ENCODE measurements around the gene RPL7L1. TPM values are rescaled to one million over a fixed set of nuclear protein-coding genes. Genes with fewer than 3 reads are reported as not detected.

Gene RPL7L1
- total RNA-seq, 3 donors from 2014 or later (not counting 1 experiment from before 2014, with no cell fraction given), result 66.9 to 67.2 (median 66.9) TPM

DNA sequence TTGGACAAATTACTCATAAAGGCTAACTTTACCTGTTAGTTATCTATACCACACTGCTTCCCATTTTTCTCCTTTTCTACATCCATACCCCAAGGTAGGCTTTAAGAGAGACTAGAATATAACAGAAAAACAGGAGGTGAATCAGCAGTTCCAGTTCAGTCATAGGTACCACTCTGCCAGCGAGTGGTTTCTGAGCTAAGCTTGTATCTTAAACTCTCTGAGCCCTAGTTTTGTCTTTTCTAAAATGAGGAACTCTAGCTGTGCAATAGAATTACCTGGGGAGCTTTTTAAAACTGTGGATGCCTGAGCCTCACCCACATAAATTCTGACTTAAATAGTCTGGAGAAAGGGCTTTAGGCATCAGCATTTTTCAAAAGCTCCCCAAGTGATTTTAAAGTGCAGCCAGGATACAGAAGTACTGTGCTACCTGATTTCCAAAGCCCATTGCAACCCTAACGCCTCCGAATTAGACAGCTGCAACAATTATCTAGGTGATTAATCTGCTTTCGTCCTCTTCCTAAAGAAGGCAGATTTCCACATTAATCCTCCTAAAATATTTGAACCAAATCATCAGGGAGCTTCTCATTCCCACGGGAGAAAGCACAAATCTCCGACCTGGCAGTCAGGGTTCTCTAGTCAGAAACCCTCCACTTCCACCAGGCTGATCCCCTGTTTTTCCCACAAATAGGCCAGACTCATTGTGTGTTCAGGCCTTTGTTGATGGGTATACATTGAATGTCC lies 37.4 kb upstream of the RPL7L1 start:
- TF ChIP-seq, protein P1, sequence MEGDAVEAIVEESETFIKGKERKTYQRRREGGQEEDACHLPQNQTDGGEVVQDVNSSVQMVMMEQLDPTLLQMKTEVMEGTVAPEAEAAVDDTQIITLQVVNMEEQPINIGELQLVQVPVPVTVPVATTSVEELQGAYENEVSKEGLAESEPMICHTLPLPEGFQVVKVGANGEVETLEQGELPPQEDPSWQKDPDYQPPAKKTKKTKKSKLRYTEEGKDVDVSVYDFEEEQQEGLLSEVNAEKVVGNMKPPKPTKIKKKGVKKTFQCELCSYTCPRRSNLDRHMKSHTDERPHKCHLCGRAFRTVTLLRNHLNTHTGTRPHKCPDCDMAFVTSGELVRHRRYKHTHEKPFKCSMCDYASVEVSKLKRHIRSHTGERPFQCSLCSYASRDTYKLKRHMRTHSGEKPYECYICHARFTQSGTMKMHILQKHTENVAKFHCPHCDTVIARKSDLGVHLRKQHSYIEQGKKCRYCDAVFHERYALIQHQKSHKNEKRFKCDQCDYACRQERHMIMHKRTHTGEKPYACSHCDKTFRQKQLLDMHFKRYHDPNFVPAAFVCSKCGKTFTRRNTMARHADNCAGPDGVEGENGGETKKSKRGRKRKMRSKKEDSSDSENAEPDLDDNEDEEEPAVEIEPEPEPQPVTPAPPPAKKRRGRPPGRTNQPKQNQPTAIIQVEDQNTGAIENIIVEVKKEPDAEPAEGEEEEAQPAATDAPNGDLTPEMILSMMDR (IDR thresholded peaks at IDR 0.05), result no peak
- no peak for ATAC-seq
- H3K27me3 Mint-ChIP-seq (ENCODE audit: low read depth in 2 of 2), result no peaks in the 10 kb centered on the region
- H3K36me3 Mint-ChIP-seq, result no peaks in the 10 kb centered on the region
- H3K27ac Mint-ChIP-seq, result peak overlapping the region in 1 of 2 donors; percentile 5
- peaks cover 0 to 6% of the 10 kb centered on the region in 2 donors for H3K4me1 Mint-ChIP-seq
- no peak for DNase-seq
- WGBS (ENCODE audit: insufficient coverage), result 80% methylated on average over 6 of the region's 6 CpGs
- Histone ChIP-seq H3K9me3 (ENCODE audit: control insufficient read depth, insufficient read depth, low read length) (no peaks in the 10 kb centered on the region), H3K4me1 (ENCODE audit: control insufficient read depth, insufficient read depth, low read length) (no peaks in the 10 kb centered on the region), H3K27ac (ENCODE audit: low read length) (no peak overlapping the region), H3K4me3 (ENCODE audit: low read length) (no peak overlapping the region), H3K36me3 (ENCODE audit: control insufficient read depth, insufficient read depth, low read length) (peaks cover 16% of the 10 kb centered on the region), H3K27me3 (ENCODE audit: control insufficient read depth, insufficient read depth, low read length) (no peaks in the 10 kb centered on the region)
- intact Hi-C loops (cut with micrococcal nuclease), result no loop called here
- no peak overlapping the region for H3K4me3 Mint-ChIP-seq
- no peaks in the 10 kb centered on the region for H3K9me3 Mint-ChIP-seq

GRCh38 chr6:42845327-42845694 lies 34.1 kb upstream of the RPL7L1 start:
- Histone ChIP-seq H3K27ac (ENCODE audit: low read length) (no peak overlapping the region), H3K4me1 (ENCODE audit: control insufficient read depth, insufficient read depth, low read length) (no peaks in the 10 kb centered on the region), H3K27me3 (ENCODE audit: control insufficient read depth, insufficient read depth, low read length) (no peaks in the 10 kb centered on the region), H3K9me3 (ENCODE audit: control insufficient read depth, insufficient read depth, low read length) (no peaks in the 10 kb centered on the region), H3K4me3 (ENCODE audit: low read length) (no peak overlapping the region), H3K36me3 (ENCODE audit: control insufficient read depth, insufficient read depth, low read length) (peaks cover 12% of the 10 kb centered on the region)
- Mint-ChIP-seq H3K9me3 (no peaks in the 10 kb centered on the region), H3K27me3 (ENCODE audit: low read depth in 2 of 2) (no peaks in the 10 kb centered on the region), H3K36me3 (no peaks in the 10 kb centered on the region), H3K4me1 (peaks cover 0 to 6% of the 10 kb centered on the region in 2 donors), H3K4me3 (no peak overlapping the region), H3K27ac (no peak overlapping the region)
- no peak for ATAC-seq
- DNase-seq, result no peak
- intact Hi-C loops (cut with micrococcal nuclease), result no loop called here
- TF ChIP-seq, protein P1 (IDR thresholded peaks at IDR 0.05), result no peak
- over 99% methylated on average over 6 of the region's 6 CpGs for WGBS (ENCODE audit: insufficient coverage)

- TF ChIP-seq, protein P1 (IDR thresholded peaks at IDR 0.05), result no peak
- 100% methylated on average over 2 of the region's 2 CpGs for WGBS (ENCODE audit: insufficient coverage)
- H3K27me3 ChIP-seq (ENCODE audit: control insufficient read depth, insufficient read depth, low read length), result no peaks in the 10 kb centered on the region
- H3K36me3 ChIP-seq (ENCODE audit: control insufficient read depth, insufficient read depth, low read length), result peaks cover 14% of the 10 kb centered on the region
- intact Hi-C loops (cut with micrococcal nuclease), result no loop called here
- H3K27ac ChIP-seq (ENCODE audit: low read length), result no peak overlapping the region
- H3K9me3 Mint-ChIP-seq, result no peaks in the 10 kb centered on the region
- no peak overlapping the region for H3K4me3 ChIP-seq (ENCODE audit: low read length)
- H3K27ac Mint-ChIP-seq, result no peak overlapping the region
- H3K4me3 Mint-ChIP-seq, result no peak overlapping the region
- ATAC-seq, result no peak
- no peaks in the 10 kb centered on the region for H3K27me3 Mint-ChIP-seq (ENCODE audit: low read depth in 2 of 2)
- no peaks in the 10 kb centered on the region for H3K4me1 ChIP-seq (ENCODE audit: control insufficient read depth, insufficient read depth, low read length)
- H3K9me3 ChIP-seq (ENCODE audit: control insufficient read depth, insufficient read depth, low read length), result no peaks in the 10 kb centered on the region
- H3K4me1 Mint-ChIP-seq, result peaks cover 0 to 6% of the 10 kb centered on the region in 2 donors
- DNase-seq, result no peak
- H3K36me3 Mint-ChIP-seq, result no peaks in the 10 kb centered on the region
Measured at GRCh38 chr6:42846505-42846904, 32.9 kb upstream of the RPL7L1 start.

DNA sequence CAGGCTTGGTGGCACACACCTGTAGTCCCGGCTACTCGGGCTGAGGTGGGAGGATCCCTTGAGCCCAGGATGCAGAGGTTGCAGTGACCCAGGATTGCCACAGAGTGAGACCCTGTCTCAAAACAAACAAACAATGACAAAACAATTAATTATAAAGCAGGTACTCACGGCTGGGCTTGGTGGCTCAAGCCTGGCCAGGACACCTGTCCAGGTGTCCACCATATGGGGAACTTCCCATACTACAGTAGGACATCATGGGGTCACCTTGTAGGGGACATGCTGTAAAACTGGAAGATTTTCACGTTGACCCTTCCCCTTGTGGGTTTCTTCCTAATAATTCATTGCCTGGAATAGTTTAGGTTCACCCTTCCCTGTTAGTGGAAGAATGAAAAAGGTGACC lies 30.7 kb upstream of the RPL7L1 start:
- ATAC-seq, result no peak
- no peak for DNase-seq
- Mint-ChIP-seq H3K27me3 (ENCODE audit: low read depth in 2 of 2) (no peaks in the 10 kb centered on the region), H3K4me1 (peaks cover 0 to 6% of the 10 kb centered on the region in 2 donors), H3K36me3 (no peaks in the 10 kb centered on the region), H3K4me3 (no peak overlapping the region), H3K27ac (no peak overlapping the region), H3K9me3 (no peaks in the 10 kb centered on the region)
- no peaks in the 10 kb centered on the region for H3K4me1 ChIP-seq (ENCODE audit: control insufficient read depth, insufficient read depth, low read length)
- H3K9me3 ChIP-seq (ENCODE audit: control insufficient read depth, insufficient read depth, low read length), result no peaks in the 10 kb centered on the region
- intact Hi-C loops (cut with micrococcal nuclease), result no loop called here
- no peak overlapping the region for H3K27ac ChIP-seq (ENCODE audit: low read length)
- peaks cover 32% of the 10 kb centered on the region for H3K36me3 ChIP-seq (ENCODE audit: control insufficient read depth, insufficient read depth, low read length)
- TF ChIP-seq, protein P1 (IDR thresholded peaks at IDR 0.05), result no peak
- no peaks in the 10 kb centered on the region for H3K27me3 ChIP-seq (ENCODE audit: control insufficient read depth, insufficient read depth, low read length)
- no peak overlapping the region for H3K4me3 ChIP-seq (ENCODE audit: low read length)
- WGBS (ENCODE audit: insufficient coverage), result 97% methylated on average over 4 of the region's 4 CpGs

All from natural killer cell (primary cell).